ENCODE results near the gene KIAA0825. TPM values are rescaled to one million over a fixed set of nuclear protein-coding genes. Genes with fewer than 3 reads are reported as not detected.

Gene KIAA0825
- total RNA-seq, 2 experiments from 2014 or later: 0.19 to 0.32 TPM

GRCh38 chr5:94661086-94661485 lies 42.7 kb upstream of the KIAA0825 start:
- peaks cover 31% of the 10 kb centered on the region for H3K9me3 ChIP-seq (ENCODE audit: low read length)
- TF ChIP-seq CTCF (conservative IDR thresholded peaks at IDR 0.05; ENCODE audit: low read length): no peak
- TF ChIP-seq EZH2phosphoT487 (IDR thresholded peaks at IDR 0.05; ENCODE audit: borderline replicate concordance, low read depth, low read length): no peak
- ChIA-PET CTCF (ENCODE audit: unreplicated experiment) (no interaction called here), POLR2A (interaction anchor here (0.8 kb wide), 1 partner anchor 131 kb away, joined by 3 read pairs; no protein-coding TSS in a partner anchor)
- peaks cover 83% of the 10 kb centered on the region for H3K36me3 ChIP-seq (ENCODE audit: insufficient read depth, low read length)
- no peaks in the 10 kb centered on the region for H4K20me1 ChIP-seq (ENCODE audit: insufficient read depth, low read length)
- no peak overlapping the region for H3K27ac ChIP-seq (ENCODE audit: low read depth, low read length, poor library complexity, severe bottlenecking)
- no peak overlapping the region for H2AFZ ChIP-seq (ENCODE audit: low read length)
- H3K4me1 ChIP-seq (ENCODE audit: insufficient read depth, low read length, poor library complexity, severe bottlenecking): no peaks in the 10 kb centered on the region
- H3K4me2 ChIP-seq (ENCODE audit: low read length): no peak overlapping the region
- no peaks in the 10 kb centered on the region for H3K9me2 ChIP-seq (ENCODE audit: insufficient read depth, low read length)
- peaks cover 14% of the 10 kb centered on the region; the same call in 1 of the 2 replicates for H3K79me2 ChIP-seq (ENCODE audit: insufficient read depth, low read depth, low read length)
- no peak for DNase-seq (ENCODE audit: low spot score)
- no peak overlapping the region for H3K4me3 ChIP-seq (ENCODE audit: low read depth, low read length, poor library complexity, severe bottlenecking)
- intact Hi-C loops (cut with micrococcal nuclease; ENCODE audit: unreplicated experiment): no loop called here
- BruUV-seq (replicated peaks): no TSS peak

- CTCF ChIA-PET (ENCODE audit: unreplicated experiment): no interaction called here
- no peaks in the 10 kb centered on the region for H4K20me1 ChIP-seq (ENCODE audit: insufficient read depth, low read length)
- BruUV-seq (replicated peaks): no TSS peak
- no peak overlapping the region for H3K4me3 ChIP-seq (ENCODE audit: low read depth, low read length, poor library complexity, severe bottlenecking)
- DNase-seq (ENCODE audit: low spot score): no peak
- H3K9me2 ChIP-seq (ENCODE audit: insufficient read depth, low read length): no peaks in the 10 kb centered on the region
- H2AFZ ChIP-seq (ENCODE audit: low read length): no peak overlapping the region
- POLR2A ChIA-PET: interaction anchor here (0.8 kb wide), 1 partner anchor 131 kb away, joined by 3 read pairs; no protein-coding TSS in a partner anchor
- intact Hi-C loops (cut with micrococcal nuclease; ENCODE audit: unreplicated experiment): no loop called here
- H3K36me3 ChIP-seq (ENCODE audit: insufficient read depth, low read length): peaks cover 83% of the 10 kb centered on the region
- no peak overlapping the region for H3K4me2 ChIP-seq (ENCODE audit: low read length)
- no peak overlapping the region for H3K27ac ChIP-seq (ENCODE audit: low read depth, low read length, poor library complexity, severe bottlenecking)
- H3K9me3 ChIP-seq (ENCODE audit: low read length): peaks cover 36% of the 10 kb centered on the region
- no peak for TF ChIP-seq CTCF (conservative IDR thresholded peaks at IDR 0.05; ENCODE audit: low read length)
- TF ChIP-seq EZH2phosphoT487 (IDR thresholded peaks at IDR 0.05; ENCODE audit: borderline replicate concordance, low read depth, low read length): no peak
- peaks cover 14% of the 10 kb centered on the region; the same call in 1 of the 2 replicates for H3K79me2 ChIP-seq (ENCODE audit: insufficient read depth, low read depth, low read length)
- H3K4me1 ChIP-seq (ENCODE audit: insufficient read depth, low read length, poor library complexity, severe bottlenecking): no peaks in the 10 kb centered on the region
These were observed 42.1 kb upstream of the KIAA0825 start for GRCh38 chr5:94660506-94660905.

GRCh38 chr5:94658272-94658671 lies 39.9 kb upstream of the KIAA0825 start:
- no peak for DNase-seq (ENCODE audit: low spot score)
- TF ChIP-seq EZH2phosphoT487 (IDR thresholded peaks at IDR 0.05; ENCODE audit: borderline replicate concordance, low read depth, low read length): no peak
- TF ChIP-seq CTCF (conservative IDR thresholded peaks at IDR 0.05; ENCODE audit: low read length): no peak
- Histone ChIP-seq H4K20me1 (ENCODE audit: insufficient read depth, low read length) (no peaks in the 10 kb centered on the region), H2AFZ (ENCODE audit: low read length) (no peak overlapping the region), H3K79me2 (ENCODE audit: insufficient read depth, low read depth, low read length) (peaks cover 14% of the 10 kb centered on the region; the same call in 1 of the 2 replicates), H3K4me2 (ENCODE audit: low read length) (no peak overlapping the region), H3K27ac (ENCODE audit: low read depth, low read length, poor library complexity, severe bottlenecking) (no peak overlapping the region), H3K4me3 (ENCODE audit: low read depth, low read length, poor library complexity, severe bottlenecking) (no peak overlapping the region), H3K4me1 (ENCODE audit: insufficient read depth, low read length, poor library complexity, severe bottlenecking) (no peaks in the 10 kb centered on the region), H3K36me3 (ENCODE audit: insufficient read depth, low read length) (peaks cover 84% of the 10 kb centered on the region), H3K9me2 (ENCODE audit: insufficient read depth, low read length) (no peaks in the 10 kb centered on the region), H3K9me3 (ENCODE audit: low read length) (peaks cover 44% of the 10 kb centered on the region)
- intact Hi-C loops (cut with micrococcal nuclease; ENCODE audit: unreplicated experiment): no loop called here
- CTCF ChIA-PET (ENCODE audit: unreplicated experiment): no interaction called here
- POLR2A ChIA-PET: interaction anchor here (0.7 kb wide), 1 partner anchor 12 kb away, joined by 3 read pairs; no protein-coding TSS in a partner anchor
- BruUV-seq (replicated peaks): no TSS peak
